Cerebellar nuclear complex (tissue), 1 donor: Measurements from ENCODE around the gene TTC33.
"Not testable (repeated sequence)": the region's sequence is repeated elsewhere in the genome, so short reads cannot be mapped to it uniquely, and the experiment has no call there.

Source experiments
- DNase-seq, 2 experiments: peaks; one replicate each; lab custom pipeline; 2025; lab: John Stamatoyannopoulos, UW

Gene TTC33

GRCh38 chr5:40571729-40572128 lies 184.0 kb downstream of the TTC33 start:
- no peak for DNase-seq

GRCh38 chr5:40570408-40571129 lies 185.2 kb downstream of the TTC33 start:
- no peak for DNase-seq

- no peak for DNase-seq
Observed at GRCh38 chr5:40569546-40570270, 186.1 kb downstream of the TTC33 start.

- no peak for DNase-seq
Observed at GRCh38 chr5:40568548-40568947, 187.2 kb downstream of the TTC33 start.

GRCh38 chr5:40563173-40563572 lies 192.6 kb downstream of the TTC33 start:
- not testable (repeated sequence) for DNase-seq

GRCh38 chr5:40560474-40561110 lies 195.2 kb downstream of the TTC33 start:
- DNase-seq, result no peak

- no peak for DNase-seq
Observed at GRCh38 chr5:40559306-40559705, 196.5 kb downstream of the TTC33 start.

GRCh38 chr5:40557501-40557900 lies 198.3 kb downstream of the TTC33 start:
- DNase-seq, result no peak

GRCh38 chr5:40556811-40557210 lies 198.9 kb downstream of the TTC33 start:
- no peak for DNase-seq

- no peak for DNase-seq
Observed at GRCh38 chr5:40555886-40556285, 199.9 kb downstream of the TTC33 start.

- DNase-seq, result no peak
Observed at GRCh38 chr5:40554813-40555212, 200.9 kb downstream of the TTC33 start.

- DNase-seq, result no peak
Observed at GRCh38 chr5:40554054-40554453, 201.7 kb downstream of the TTC33 start.

- DNase-seq, result no peak
Observed at GRCh38 chr5:40552981-40553380, 202.8 kb downstream of the TTC33 start.

GRCh38 chr5:40551496-40552491 lies 204.0 kb downstream of the TTC33 start:
- no peak for DNase-seq

GRCh38 chr5:40550481-40550880 lies 205.3 kb downstream of the TTC33 start:
- no peak for DNase-seq

- DNase-seq, result no peak
Observed at GRCh38 chr5:40549616-40550015, 206.1 kb downstream of the TTC33 start.

GRCh38 chr5:40547994-40548575 lies 207.7 kb downstream of the TTC33 start:
- DNase-seq, result no peak

GRCh38 chr5:40547557-40547956 lies 208.2 kb downstream of the TTC33 start:
- no peak for DNase-seq

- no peak for DNase-seq
Observed at GRCh38 chr5:40540301-40540700, 215.5 kb downstream of the TTC33 start.

GRCh38 chr5:40524677-40525076 lies 231.1 kb downstream of the TTC33 start:
- DNase-seq, result no peak

GRCh38 chr5:40521925-40522324 lies 233.8 kb downstream of the TTC33 start:
- no peak for DNase-seq
